Body of pancreas (tissue), 4 donors: ENCODE measurements around the gene ARSG. TPM values are rescaled to one million over a fixed set of nuclear protein-coding genes. Genes with fewer than 3 reads are reported as not detected.
"Not testable (repeated sequence)": the region's sequence is repeated elsewhere in the genome, so short reads cannot be mapped to it uniquely, and the experiment has no call there.

Source experiments
- ATAC-seq: fragments of 150-250 bp; one replicate; pipeline ENCODE4 v1.9.1; 2016
- DNase-seq, 4 donors: peaks; one replicate each; pipeline ENCODE4 v3.0.0-alpha.2; 2019
- H3K27ac ChIP-seq, 4 donors: fragments of 200-600 bp; sonication (generic); 1 replicate in 3 of 4; 2 replicates in 1 of 4; pipeline versions ENCODE4 v1.5.1 to v1.6.1; 2016 to 2019; ENCODE audit warnings: mild to moderate bottlenecking in 1 of 4, mixed read lengths in 1 of 4, moderate library complexity in 1 of 4
- H3K27me3 ChIP-seq, 2 donors: fragments of 200-600 bp; sonication (generic); one replicate each; pipeline ENCODE4 v1.6.0; 2016; ENCODE audit warnings: mild to moderate bottlenecking in 1 of 2
- H3K36me3 ChIP-seq, 2 donors: fragments of 200-600 bp; sonication (generic); replicated peaks in 1 of 2; 2 replicates each; pipeline ENCODE4 v1.5.1; 2016; ENCODE audit warnings: low read depth in 2 of 2; ENCODE audit not compliant: insufficient read depth in 1 of 2
- H3K4me1 ChIP-seq: fragments of 200-600 bp; sonication (generic); one replicate; pipeline ENCODE4 v1.6.0; 2016
- H3K4me3 ChIP-seq, 2 donors: fragments of 200-600 bp; sonication (generic); 1 replicate in 1 of 2; 2 replicates in 1 of 2; pipeline ENCODE4 v1.5.1; 2016 to 2019
- H3K9me3 ChIP-seq, 3 donors: fragments of 200-600 bp; sonication (generic); 1 replicate in 2 of 3; 2 replicates in 1 of 3; pipeline ENCODE4 v1.5.1; 2016
- CTCF ChIP-seq, 7 experiments: fragments of 450-650 bp in 4 of 7; fragments of 200-600 bp in 3 of 7; sonication (generic) in 3 of 7; IDR thresholded peaks; one replicate each; pipeline ENCODE4 v1.5.1; 2016 to 2019; ENCODE audit warnings: antibody characterized with exemption in 7 of 7
- POLR2A ChIP-seq, 3 donors: fragments of 450-650 bp; IDR thresholded peaks; one replicate each; pipeline ENCODE4 v1.6.1; 2016; ENCODE audit warnings: antibody characterized with exemption in 3 of 3, mild to moderate bottlenecking in 2 of 3
- WGBS, 2 donors: methylation state at CpG; one replicate each; pipeline ENCODE4 v1.1.5; 2017; 5-methylcytosine and 5-hydroxymethylcytosine counted together
- intact Hi-C: fragments of 100-400 bp; cut with DNase I; formaldehyde crosslinking; loops from one replicate; pipeline ENCODE4 v1.15.1; 2023
- total RNA-seq, 2 donors: library from RNA; depleted of rRNA; stranded (reverse); fragments of >200 nt; gene quantifications; one replicate each; pipeline ENCODE4 v1.1.0, GENCODE V29; 2016

The ARSG gene
- total RNA-seq, 2 donors from 2014 or later: 0.52 to 1.6 TPM

- H3K36me3 ChIP-seq: peaks cover 0 to 2% of the 10 kb centered on the region in 2 donors
- no peak overlapping the region for H3K27ac ChIP-seq
- intact Hi-C loops: no loop called here
- no peak for DNase-seq
- no peaks in the 10 kb centered on the region for H3K4me1 ChIP-seq
- H3K9me3 ChIP-seq: no peaks in the 10 kb centered on the region
- H3K4me3 ChIP-seq: no peak overlapping the region
- no peak for ATAC-seq
- H3K27me3 ChIP-seq: no peaks in the 10 kb centered on the region
- 70 to 81% methylated on average over 5 of the region's 5 CpGs for WGBS, 2 donors
- TF ChIP-seq CTCF (IDR thresholded peaks at IDR 0.05): no peak
- no peak for TF ChIP-seq POLR2A (IDR thresholded peaks at IDR 0.05)
Observed at GRCh38 chr17:68255731-68256538, 35.4 kb upstream of the ARSG start.

DNA sequence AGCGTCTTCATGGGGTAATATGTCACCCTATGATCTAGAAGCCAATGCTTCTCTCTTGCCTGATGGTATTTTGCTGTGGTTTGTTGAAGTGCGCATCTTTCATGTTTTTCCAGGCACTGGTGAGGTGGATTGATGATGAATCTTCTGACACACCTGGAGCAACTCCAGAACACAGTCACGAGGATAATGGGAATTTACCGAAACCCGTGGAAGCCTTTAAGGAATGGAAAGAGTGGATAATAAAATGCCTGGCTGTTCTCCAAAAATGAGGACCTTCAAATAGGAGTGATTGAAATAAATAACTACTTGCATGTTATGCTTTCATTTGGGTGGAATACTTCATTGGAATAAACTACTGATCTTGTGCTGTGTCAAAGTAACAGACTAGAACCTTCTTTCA lies 34.6 kb upstream of the ARSG start:
- H3K4me3 ChIP-seq, DNase-seq, intact Hi-C loops, H3K27me3 ChIP-seq, ATAC-seq, H3K27ac ChIP-seq, H3K4me1 ChIP-seq, H3K9me3 ChIP-seq, H3K36me3 ChIP-seq: not testable (repeated sequence)
- 72 to 74% methylated on average over 5 of the region's 5 CpGs for WGBS, 2 donors

DNA sequence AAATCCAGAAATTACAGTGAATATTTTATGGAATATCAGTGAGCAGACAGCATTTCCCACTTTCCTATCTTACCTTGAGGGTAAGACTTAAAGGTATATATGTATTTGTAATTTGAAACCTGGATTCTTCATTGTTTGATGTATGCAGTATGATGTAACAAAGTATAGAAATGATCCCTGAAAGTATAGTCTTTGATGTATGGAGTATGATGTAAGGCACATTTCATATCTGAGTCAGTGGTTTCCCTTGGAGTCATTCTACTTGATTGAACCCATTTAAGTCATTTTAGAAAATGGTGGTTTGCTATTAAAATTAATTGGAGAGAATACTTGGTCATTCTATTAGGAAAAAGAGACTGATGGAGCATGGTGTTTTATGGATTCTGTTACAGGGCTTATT lies 33.4 kb upstream of the ARSG start:
- no peaks in the 10 kb centered on the region for H3K4me1 ChIP-seq
- TF ChIP-seq CTCF (IDR thresholded peaks at IDR 0.05): no peak
- TF ChIP-seq POLR2A (IDR thresholded peaks at IDR 0.05): no peak
- no peaks in the 10 kb centered on the region for H3K9me3 ChIP-seq
- DNase-seq (no peak), ATAC-seq (no peak)
- no peak overlapping the region for H3K4me3 ChIP-seq
- peaks cover 0 to 2% of the 10 kb centered on the region in 2 donors for H3K36me3 ChIP-seq
- H3K27ac ChIP-seq: no peak overlapping the region
- no peaks in the 10 kb centered on the region for H3K27me3 ChIP-seq
- intact Hi-C loops: no loop called here

DNA sequence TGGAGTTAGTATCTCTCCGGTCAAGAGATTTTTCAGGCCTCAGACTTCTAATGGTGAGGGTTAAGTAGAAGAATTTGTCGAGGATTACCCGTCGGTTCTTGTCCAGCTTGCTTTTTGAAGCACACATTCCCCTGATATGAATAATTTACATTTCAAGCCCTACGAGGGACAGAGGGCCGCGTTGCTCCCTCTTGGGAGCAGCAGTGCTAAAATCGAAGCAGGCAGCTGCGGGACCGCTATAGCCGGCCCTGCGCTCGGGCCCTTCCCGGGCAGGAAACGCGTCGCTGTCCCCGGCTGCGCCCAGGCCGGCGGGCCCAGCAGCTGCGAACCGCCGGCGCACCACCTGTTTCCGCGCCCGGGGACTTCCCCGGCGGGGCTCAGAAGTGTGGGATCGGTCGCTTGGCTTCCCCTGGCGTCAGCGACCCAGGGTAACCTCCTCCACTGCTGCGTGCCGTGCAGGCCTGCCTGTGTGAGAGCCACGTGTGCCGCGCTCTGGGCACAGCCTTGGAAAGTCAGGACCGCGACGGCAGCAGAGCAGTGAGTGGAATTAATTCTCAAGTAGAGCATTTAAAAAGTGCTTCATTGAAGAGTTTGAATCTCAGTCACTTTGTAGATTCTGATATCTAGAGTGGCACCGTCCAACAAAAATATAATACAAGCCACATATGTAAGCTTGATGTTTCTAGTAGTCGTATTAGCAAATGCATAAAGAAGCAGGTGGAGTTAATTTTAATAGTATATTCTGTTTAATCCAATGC lies 32.2 kb upstream of the ARSG start:
- ATAC-seq: peak; percentile 72
- TF ChIP-seq POLR2A (IDR thresholded peaks at IDR 0.05) (peak in 1 of 3 donors; percentile 19), CTCF (IDR thresholded peaks at IDR 0.05) (peak in 1 of 7 experiments; percentile 3)

GRCh38 chr17:68259648-68259951 lies 31.7 kb upstream of the ARSG start:
- ATAC-seq, H3K9me3 ChIP-seq, intact Hi-C loops, H3K4me1 ChIP-seq, H3K36me3 ChIP-seq, DNase-seq, H3K4me3 ChIP-seq, H3K27me3 ChIP-seq: not testable (repeated sequence)
- H3K27ac ChIP-seq: peak overlapping the region in 2 of 4 donors; percentile 59 to 69
- 56 to 80% methylated on average over 3 of the region's 3 CpGs for whole genome bisulfite sequencing, 2 donors

More for the DNA sequence above, 32.2 kb upstream of the ARSG start:
- H3K27me3 ChIP-seq, H3K36me3 ChIP-seq, H3K9me3 ChIP-seq, H3K4me3 ChIP-seq, intact Hi-C loops, H3K4me1 ChIP-seq: not testable (repeated sequence)
- peak overlapping the region in 2 of 4 donors; percentile 59 to 69 for H3K27ac ChIP-seq
- WGBS, 2 donors: 9 to 46% methylated on average over 11 to 37 of the region's 44 CpGs
- peak in 2 of 4 donors; percentile 75 to 77 for DNase-seq
